Measurements from ENCODE around the gene DNM3.

DNM3 gene

GRCh38 chr1:172341697-172342096, 500.4 kb downstream of the DNM3 start:
- DNase-seq (ENCODE audit: low read depth): no peak
- no peak for TF ChIP-seq CTCF (IDR thresholded peaks at IDR 0.05; ENCODE audit: insufficient read depth, low read depth, low read length, missing control alignments)
- H3K4me3 ChIP-seq (ENCODE audit: low read depth, low read length): peak overlapping the region; percentile 43

- peak overlapping the region; percentile 43 for H3K4me3 ChIP-seq (ENCODE audit: low read depth, low read length)
- no peak for TF ChIP-seq CTCF (IDR thresholded peaks at IDR 0.05; ENCODE audit: insufficient read depth, low read depth, low read length, missing control alignments)
- peak; percentile 75 for DNase-seq (ENCODE audit: low read depth)
Measured at GRCh38 chr1:172342584-172343239, 501.4 kb downstream of the DNM3 start.

- peak overlapping the region; percentile 43 for H3K4me3 ChIP-seq (ENCODE audit: low read depth, low read length)
- TF ChIP-seq CTCF (IDR thresholded peaks at IDR 0.05; ENCODE audit: insufficient read depth, low read depth, low read length, missing control alignments): no peak
- peak; percentile 76 for DNase-seq (ENCODE audit: low read depth)
Measured at GRCh38 chr1:172343240-172344160, 502.2 kb downstream of the DNM3 start.

GRCh38 chr1:172344444-172344843, 503.1 kb downstream of the DNM3 start:
- no peak overlapping the region for H3K4me3 ChIP-seq (ENCODE audit: low read depth, low read length)
- no peak for DNase-seq (ENCODE audit: low read depth)

GRCh38 chr1:172345077-172345476, 503.8 kb downstream of the DNM3 start:
- TF ChIP-seq CTCF (IDR thresholded peaks at IDR 0.05; ENCODE audit: insufficient read depth, low read depth, low read length, missing control alignments): no peak

More at GRCh38 chr1:172344444-172344843, 503.1 kb downstream of the DNM3 start:
- no peak for TF ChIP-seq CTCF (IDR thresholded peaks at IDR 0.05; ENCODE audit: insufficient read depth, low read depth, low read length, missing control alignments)

GRCh38 chr1:172347416-172347815, 506.1 kb downstream of the DNM3 start:
- no peak for TF ChIP-seq CTCF (IDR thresholded peaks at IDR 0.05; ENCODE audit: insufficient read depth, low read depth, low read length, missing control alignments)
- no peak overlapping the region for H3K4me3 ChIP-seq (ENCODE audit: low read depth, low read length)
- DNase-seq (ENCODE audit: low read depth): no peak

More at GRCh38 chr1:172345077-172345476, 503.8 kb downstream of the DNM3 start:
- DNase-seq (ENCODE audit: low read depth): peak; percentile 66
- no peak overlapping the region for H3K4me3 ChIP-seq (ENCODE audit: low read depth, low read length)
